Measurements from ENCODE around the gene TBKBP1.

TBKBP1 gene

GRCh38 chr17:47713980-47714700 lies 20.2 kb downstream of the TBKBP1 start:
- DNase-seq (ENCODE audit: low read depth) = no peak

DNA sequence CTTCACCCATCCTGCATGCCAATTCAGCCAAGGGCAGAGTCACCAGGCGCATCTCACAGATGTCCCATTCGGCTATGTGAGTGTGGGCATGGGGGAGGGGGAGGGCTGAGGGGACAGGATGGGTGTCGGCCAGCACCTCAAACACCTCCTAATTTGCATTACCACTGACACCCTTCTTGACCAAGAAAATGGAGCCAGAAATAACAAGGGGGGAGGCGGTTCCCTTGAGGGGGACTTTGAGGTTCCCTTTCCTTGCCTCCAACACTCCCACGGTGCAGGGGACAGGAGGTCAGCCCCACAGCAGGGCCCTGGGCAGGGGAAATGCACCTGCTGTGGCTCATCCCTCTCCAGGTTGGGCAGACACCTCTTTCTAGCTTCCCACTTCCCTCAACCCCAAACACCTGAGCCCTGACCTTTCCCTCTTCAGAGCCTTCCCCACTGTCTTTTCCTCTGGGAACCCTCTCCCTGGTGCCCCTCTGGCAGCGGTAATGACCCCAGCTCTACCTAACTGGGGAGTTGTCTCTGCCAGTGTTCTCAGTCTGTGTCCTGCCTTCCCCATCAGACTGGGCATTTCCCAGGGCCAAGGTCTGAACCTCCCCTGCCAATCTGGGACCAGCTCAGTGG lies 20.9 kb downstream of the TBKBP1 start:
- DNase-seq (ENCODE audit: low read depth) = no peak

GRCh38 chr17:47715669-47716325 lies 21.8 kb downstream of the TBKBP1 start:
- DNase-seq (ENCODE audit: low read depth) = no peak

GRCh38 chr17:47716375-47716774 lies 22.4 kb downstream of the TBKBP1 start:
- no peak for DNase-seq (ENCODE audit: low read depth)

- DNase-seq (ENCODE audit: low read depth) = no peak
These were observed 23.3 kb downstream of the TBKBP1 start for GRCh38 chr17:47717261-47717697.

DNA sequence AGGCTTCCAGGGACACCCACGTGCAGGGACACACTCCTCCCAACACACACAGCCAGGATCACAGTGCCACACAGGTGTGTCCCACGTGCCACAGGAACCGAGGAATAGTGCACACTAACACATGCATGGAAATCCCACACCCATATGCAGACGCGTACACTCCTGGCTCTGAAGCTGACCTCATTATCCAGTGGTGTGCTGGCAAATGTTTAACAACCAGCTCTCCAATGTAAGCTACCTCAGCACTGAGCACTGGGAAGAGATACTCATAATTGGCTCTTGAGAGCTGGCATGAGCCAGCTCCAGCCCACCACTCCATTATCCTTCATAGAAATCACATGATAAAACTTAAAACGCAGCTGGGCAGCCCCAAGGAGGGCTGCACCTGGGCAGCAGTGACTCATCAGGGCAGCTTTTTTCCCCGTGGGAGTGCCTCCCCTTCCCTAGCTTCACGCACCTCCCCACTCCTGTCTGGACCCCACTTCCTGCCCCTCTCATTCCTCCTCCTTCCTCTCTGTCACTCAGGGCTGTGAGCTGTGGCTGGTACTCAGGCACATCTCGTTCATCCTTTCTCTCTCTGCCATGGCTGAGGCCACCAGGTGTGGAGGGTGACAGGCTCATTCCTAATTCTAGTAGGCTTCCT lies 24.1 kb downstream of the TBKBP1 start:
- DNase-seq (ENCODE audit: low read depth) = no peak

- DNase-seq (ENCODE audit: low read depth) = no peak
These were observed 24.9 kb downstream of the TBKBP1 start for GRCh38 chr17:47718634-47719405.

DNA sequence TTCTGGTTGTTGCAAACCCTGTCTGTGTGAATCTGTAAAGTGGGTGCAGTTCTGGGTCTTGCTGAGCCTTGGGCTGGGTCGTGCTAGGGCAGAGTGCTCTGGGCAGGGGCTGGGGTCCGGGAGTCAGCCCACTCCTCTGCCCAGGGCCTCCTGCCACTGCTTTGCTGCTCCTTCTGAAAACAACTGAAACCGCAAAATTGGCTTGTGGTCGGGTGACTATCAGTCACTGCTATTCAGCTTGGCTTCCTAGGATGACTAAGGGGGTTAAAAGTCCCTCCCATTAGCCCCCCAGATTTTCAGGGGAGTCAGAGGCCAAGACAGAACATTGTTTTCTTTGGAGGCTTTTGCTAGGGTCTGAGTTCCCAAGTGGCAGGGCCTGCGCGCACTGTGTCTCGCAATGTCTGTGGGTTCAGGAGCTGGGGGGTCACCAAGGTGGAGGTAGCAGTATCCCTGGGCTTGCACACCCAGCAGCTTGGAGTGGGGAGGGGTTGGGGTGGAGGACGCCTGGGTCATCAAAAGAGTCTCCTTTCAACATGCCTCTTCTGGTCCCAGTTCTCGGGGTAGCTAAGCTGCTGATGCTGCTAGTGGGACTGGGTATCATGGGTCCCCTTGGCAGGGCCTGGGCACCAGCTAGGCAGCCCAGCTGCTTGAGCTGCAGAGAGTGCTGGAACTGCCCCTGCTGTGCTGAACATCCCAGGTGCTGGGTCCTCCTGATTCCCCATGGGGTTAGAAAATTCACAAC lies 25.6 kb downstream of the TBKBP1 start:
- no peak for DNase-seq (ENCODE audit: low read depth)

DNA sequence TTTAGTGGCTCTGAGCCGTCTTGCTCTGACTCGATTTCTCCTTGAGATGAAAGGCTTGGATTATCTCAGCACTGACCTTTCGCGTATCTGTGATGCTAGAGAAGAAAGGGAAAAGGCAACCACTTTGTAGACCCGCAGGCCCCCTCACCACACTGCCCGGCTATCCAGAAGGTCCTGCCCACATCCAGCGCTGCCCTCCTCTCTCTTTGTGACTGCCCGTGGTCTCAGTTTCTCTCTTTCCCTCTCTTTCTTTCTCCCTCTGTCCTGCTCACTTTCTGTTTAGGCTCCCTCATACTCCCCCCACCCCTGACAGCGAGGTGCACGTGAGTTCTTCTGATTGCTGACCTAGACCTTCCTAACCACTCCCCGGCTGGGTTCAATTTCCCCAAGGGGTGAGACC lies 26.2 kb downstream of the TBKBP1 start:
- DNase-seq (ENCODE audit: low read depth) = no peak

DNA sequence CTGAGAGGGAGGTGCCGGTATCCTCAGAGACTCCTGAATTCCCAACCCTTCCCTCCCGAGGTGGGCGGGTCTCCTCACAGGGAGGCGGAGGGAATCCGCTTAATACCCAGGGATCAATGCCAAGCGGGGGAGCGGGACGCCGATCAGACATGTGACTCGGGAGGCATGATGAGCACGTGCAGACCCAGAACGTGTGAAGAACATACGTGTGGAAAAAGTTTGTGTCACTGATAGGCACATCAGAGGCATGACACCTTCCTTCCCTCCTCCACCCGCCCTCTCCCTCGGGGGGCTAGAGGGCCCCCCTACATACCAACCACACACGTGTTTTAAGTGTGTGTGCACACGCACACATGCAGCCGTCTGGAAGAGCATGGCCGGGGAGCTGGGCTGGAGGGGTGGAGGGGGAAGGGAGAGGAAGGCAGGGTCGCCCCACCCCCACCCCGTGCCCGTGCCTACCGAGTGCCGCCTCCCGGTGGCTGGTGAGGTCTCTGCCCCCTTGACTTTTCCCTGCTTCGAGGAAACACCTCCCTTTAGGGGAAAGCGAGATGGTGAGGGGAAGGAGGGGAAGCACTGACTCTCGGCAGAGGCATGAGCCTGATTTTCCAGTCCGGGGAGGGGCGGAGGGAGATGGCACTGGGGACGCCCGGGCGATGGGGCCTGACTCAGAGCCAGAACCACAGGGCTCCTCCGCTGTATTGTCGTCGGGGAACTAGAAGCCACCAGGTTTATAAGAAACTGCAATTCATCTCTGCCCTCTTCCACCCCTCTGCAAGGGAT lies 27.0 kb downstream of the TBKBP1 start:
- DNase-seq (ENCODE audit: low read depth) = peak; percentile 79

DNA sequence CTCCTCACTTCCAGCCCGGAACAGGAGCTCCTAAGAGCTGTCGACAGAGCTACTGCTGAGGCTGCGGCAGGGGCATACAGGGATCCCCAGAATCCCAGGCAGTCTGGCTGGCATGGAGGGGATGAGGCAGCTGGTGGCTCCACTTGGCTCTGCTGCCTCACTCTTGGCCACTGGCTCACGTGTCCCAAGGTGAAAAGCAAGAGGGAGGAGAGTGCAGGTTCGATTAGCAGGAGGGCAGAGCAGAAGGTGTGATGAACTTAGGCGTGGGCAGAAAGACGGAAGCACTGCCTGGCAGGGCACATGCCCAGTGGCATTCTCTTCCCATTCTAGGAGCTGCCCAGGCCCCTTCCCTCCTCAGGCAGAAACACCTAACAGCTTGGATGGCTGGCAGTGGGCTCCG lies 27.8 kb downstream of the TBKBP1 start:
- DNase-seq (ENCODE audit: low read depth) = no peak

DNA sequence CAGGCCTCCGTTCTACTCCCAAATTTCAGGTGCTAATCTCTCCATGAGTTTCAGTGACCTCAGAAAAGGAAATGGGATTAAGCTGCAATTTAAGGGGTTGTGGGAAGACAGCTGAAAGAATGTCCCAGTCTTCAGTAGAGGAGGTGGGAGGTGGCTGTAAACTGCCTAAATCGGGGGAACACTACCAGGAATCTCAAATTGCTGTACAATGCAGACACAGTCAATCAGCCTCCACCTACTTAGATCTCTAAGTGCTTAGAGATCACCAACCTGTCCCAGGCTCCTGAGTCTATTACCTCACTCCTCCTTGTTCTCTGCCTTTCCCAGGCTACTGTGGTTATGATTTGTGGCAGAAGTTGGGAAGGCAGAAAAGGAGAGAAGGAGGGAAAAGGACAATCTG lies 30.7 kb downstream of the TBKBP1 start:
- DNase-seq (ENCODE audit: low read depth) = no peak

GRCh38 chr17:47725446-47726111 lies 31.6 kb downstream of the TBKBP1 start:
- DNase-seq (ENCODE audit: low read depth) = no peak

DNA sequence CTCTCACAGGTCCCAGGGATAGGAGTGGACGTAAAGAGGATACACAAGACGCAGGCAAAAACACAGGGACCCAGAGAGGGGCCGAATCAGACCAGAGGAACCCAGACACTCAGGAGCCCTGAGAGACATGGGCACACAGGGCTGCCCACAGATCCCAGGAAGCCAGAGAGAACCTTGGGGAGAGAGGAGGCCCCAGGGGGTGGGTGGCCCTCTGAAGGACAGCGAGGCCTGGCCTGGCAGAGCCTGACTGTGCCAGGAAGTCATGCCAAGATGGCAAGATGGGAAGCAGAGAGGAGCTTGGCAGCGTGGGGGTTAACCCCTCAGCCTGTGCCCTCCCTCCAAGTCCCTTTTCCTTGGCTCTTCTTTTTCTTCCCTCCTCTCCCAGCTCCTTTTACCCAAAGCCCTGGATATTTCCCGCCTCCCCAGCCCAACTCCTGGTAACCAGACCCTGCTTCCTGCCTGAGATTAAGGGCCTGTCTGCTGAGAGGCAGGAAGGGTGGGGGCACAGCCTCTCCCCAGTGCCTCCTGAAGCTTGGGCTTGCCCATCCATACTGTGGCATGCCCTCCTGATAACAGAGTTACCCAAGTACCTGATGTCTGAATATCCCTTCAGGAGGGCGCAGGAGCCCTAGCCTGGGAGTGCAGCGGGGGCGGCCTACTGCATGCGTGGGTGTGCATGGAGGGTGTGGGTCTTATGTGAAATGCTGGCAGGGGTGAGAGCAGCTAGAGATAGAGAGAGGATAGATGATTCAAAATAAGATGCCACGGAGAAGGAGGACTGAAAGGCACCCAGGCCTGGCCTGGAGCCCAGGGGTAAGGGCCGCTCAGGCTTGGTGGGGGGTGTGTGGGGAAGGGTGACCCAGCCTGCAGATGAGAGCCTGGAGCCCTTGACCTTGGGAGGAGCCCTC lies 33.1 kb downstream of the TBKBP1 start:
- no peak for DNase-seq (ENCODE audit: low read depth)

- DNase-seq (ENCODE audit: low read depth) = no peak
These were observed 33.7 kb downstream of the TBKBP1 start for GRCh38 chr17:47727704-47728036.

- DNase-seq (ENCODE audit: low read depth) = no peak
These were observed 34.4 kb downstream of the TBKBP1 start for GRCh38 chr17:47728214-47728877.

DNA sequence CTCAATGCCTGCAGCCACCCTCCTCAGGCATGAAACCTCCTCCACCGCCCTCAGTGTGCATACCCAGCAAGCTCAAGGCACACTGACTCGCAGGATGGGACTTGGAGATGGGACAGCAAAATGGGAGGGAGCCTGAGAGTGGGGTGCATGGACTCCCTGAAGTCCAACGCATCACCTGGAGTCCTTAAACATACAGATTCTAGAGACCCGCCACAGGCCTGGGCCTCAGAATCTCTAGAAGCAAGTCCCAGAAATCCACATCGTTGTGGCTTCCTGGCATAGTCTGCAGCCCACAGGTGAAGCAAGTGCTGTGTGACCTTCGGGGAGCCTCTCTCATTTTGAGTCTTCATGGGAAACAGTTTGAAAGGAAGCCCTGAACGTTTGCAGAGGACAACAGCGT lies 35.5 kb downstream of the TBKBP1 start:
- DNase-seq (ENCODE audit: low read depth) = no peak

DNA sequence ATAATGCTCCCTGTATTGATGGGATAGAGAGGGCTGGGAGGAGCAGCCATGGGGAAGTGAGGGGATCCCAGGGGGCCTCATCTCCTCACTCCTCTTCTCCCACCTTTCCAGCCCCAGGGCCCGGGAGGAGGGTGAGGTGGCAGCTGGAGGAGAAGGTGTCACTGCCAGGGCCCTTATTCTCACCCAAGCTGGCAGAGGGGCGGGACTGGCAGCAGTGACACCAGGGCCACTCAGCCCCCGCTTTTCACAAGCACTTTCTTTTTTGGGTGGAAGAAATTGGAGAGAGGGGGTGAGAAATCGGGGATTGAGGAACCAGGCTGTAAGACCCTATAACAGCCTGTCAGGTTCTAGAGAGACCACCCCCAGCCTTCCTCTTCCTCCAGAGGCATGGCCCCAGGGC lies 36.7 kb downstream of the TBKBP1 start:
- no peak for DNase-seq (ENCODE audit: low read depth)

GRCh38 chr17:47731396-47731795 lies 37.4 kb downstream of the TBKBP1 start:
- DNase-seq (ENCODE audit: low read depth) = no peak
